ENCODE measurements around the gene MSRB1.

- TF ChIP-seq POLR2A (IDR thresholded peaks at IDR 0.05): peak; percentile 6 to 54
- TF ChIP-seq CTCF (IDR thresholded peaks at IDR 0.05): no peak
Measured at GRCh38 chr16:1984347-1985225, 41.6 kb upstream of the MSRB1 start.

All from Peyer's patch (tissue), 4 donors.